ENCODE measurements around the gene PHF5A. TPM values are rescaled to one million over a fixed set of nuclear protein-coding genes. Genes with fewer than 3 reads are reported as not detected.

The PHF5A gene
- total and polyA plus RNA-seq, 2 donors from 2014 or later: 34.0 to 42.2 TPM

DNA sequence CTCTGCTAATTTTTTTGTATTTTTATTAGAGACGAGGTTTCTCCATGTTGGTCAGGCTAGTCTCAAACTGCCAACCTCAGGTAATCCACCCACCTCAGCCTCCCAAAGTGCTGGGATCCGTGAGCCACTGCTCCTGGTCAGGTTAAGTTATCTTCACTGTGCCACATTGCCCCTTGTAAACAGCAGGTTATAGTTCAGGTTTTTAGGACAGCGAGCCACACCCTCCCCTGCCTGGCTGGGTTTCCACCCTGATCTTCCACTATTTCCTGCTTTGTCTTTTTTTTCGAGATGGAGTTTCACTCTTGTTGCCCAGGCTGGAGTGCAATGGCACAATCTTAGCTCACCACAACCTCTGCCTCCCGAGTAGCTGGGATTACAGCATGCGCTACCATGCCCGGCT is 16.5 kb upstream of the PHF5A start:
- TF ChIP-seq, protein P1, sequence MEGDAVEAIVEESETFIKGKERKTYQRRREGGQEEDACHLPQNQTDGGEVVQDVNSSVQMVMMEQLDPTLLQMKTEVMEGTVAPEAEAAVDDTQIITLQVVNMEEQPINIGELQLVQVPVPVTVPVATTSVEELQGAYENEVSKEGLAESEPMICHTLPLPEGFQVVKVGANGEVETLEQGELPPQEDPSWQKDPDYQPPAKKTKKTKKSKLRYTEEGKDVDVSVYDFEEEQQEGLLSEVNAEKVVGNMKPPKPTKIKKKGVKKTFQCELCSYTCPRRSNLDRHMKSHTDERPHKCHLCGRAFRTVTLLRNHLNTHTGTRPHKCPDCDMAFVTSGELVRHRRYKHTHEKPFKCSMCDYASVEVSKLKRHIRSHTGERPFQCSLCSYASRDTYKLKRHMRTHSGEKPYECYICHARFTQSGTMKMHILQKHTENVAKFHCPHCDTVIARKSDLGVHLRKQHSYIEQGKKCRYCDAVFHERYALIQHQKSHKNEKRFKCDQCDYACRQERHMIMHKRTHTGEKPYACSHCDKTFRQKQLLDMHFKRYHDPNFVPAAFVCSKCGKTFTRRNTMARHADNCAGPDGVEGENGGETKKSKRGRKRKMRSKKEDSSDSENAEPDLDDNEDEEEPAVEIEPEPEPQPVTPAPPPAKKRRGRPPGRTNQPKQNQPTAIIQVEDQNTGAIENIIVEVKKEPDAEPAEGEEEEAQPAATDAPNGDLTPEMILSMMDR (IDR thresholded peaks at IDR 0.05; ENCODE audit: borderline replicate concordance, extremely low read depth, insufficient read depth): no peak
- no peak overlapping the region for H3K9ac ChIP-seq (ENCODE audit: low read length in 3 of 3)
- H3K27ac ChIP-seq (ENCODE audit: low read depth in 2 of 2, low read length in 2 of 2): no peak overlapping the region

DNA sequence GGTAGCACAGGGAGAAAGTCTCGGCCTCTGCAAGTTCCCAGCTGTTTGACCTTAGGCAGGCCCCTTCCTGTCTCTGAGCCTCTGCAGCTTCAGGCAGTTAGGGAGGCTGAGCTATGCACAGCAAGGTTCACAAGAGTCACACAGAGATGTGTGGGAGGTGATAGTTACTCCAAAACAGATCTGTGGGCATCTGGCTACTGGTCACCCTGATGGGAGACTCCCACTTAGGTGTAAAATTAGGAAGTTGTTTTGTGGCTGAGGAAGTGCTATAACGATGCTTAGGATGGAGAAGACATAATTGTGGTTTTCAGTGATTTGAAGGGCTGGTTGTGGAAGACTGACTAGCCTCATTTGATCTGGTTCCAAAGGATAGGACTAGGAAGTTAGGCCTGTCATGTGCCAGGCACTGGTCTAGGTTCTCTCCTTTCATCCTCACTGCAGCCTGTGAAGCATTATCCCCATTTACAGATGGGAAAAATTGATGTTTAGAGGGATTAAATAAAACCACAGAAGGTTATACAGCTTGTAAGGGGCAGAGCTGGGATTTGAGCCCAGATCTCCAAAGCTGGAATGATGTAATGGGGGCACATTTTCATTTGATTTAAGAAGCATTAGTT is 13.9 kb upstream of the PHF5A start:
- intact Hi-C loops (cut with DNase I): no loop called here
- H3K27ac ChIP-seq (ENCODE audit: low read depth in 2 of 2, low read length in 2 of 2): peak overlapping the region; percentile 39 to 66
- DNase-seq (no peak), FAIRE-seq (no peak)
- no peaks in the 10 kb centered on the region for H3K9me3 ChIP-seq (ENCODE audit: control insufficient read depth in 2 of 3, insufficient read depth in 1 of 3, low read length in 3 of 3)
- no peaks in the 10 kb centered on the region for H3K27me3 ChIP-seq (ENCODE audit: control insufficient read depth, insufficient read depth, low read length)
- peaks cover 0 to 6% (median 0%) of the 10 kb centered on the region in 3 donors for H3K36me3 ChIP-seq (ENCODE audit: control insufficient read depth in 2 of 3, insufficient read depth in 3 of 3, low read length in 3 of 3)
- TF ChIP-seq, protein P1 (IDR thresholded peaks at IDR 0.05; ENCODE audit: borderline replicate concordance, extremely low read depth, insufficient read depth): no peak
- H3K9ac ChIP-seq (ENCODE audit: low read length in 3 of 3): no peak overlapping the region
- H3K4me3 ChIP-seq (ENCODE audit: low read length in 3 of 3): no peak overlapping the region
- peaks cover 0 to 51% (median 49%) of the 10 kb centered on the region in 3 donors for H3K4me1 ChIP-seq (ENCODE audit: control insufficient read depth in 2 of 3, insufficient read depth in 2 of 3, low read depth in 1 of 3, low read length in 3 of 3)

More for the DNA sequence above, 16.5 kb upstream of the PHF5A start:
- FAIRE-seq (no peak), DNase-seq (peak in 1 of 5 donors; percentile 12)
- peaks cover 0 to 1% (median 0%) of the 10 kb centered on the region in 3 donors for H3K36me3 ChIP-seq (ENCODE audit: control insufficient read depth in 2 of 3, insufficient read depth in 3 of 3, low read length in 3 of 3)
- H3K9me3 ChIP-seq (ENCODE audit: control insufficient read depth in 2 of 3, insufficient read depth in 1 of 3, low read length in 3 of 3): no peaks in the 10 kb centered on the region
- no peak overlapping the region for H3K4me3 ChIP-seq (ENCODE audit: low read length in 3 of 3)
- intact Hi-C loops (cut with DNase I): no loop called here
- H3K27me3 ChIP-seq (ENCODE audit: control insufficient read depth, insufficient read depth, low read length): no peaks in the 10 kb centered on the region
- peaks cover 0 to 58% (median 45%) of the 10 kb centered on the region in 3 donors for H3K4me1 ChIP-seq (ENCODE audit: control insufficient read depth in 2 of 3, insufficient read depth in 2 of 3, low read depth in 1 of 3, low read length in 3 of 3)

DNA sequence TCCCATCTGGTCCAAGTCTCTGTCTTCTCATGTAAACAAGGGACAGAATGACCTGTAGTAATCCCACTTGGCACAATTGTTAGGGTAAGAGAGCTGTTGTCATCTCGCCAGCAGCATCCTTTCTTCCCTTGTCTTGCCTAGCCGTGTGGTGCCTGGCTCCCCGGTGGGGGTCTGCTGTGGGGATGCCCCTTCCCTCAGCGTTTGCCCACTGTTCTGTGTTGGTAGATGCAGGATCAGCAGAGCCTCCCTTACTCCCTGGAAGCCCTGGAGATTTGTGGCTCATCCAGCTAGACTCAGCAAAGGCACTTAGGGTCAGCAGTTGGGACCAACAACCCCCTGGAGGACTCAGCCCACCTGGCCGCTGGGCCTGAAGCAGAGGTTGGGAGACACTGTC is 13.4 kb upstream of the PHF5A start:
- H3K9ac ChIP-seq (ENCODE audit: low read length in 3 of 3): peak overlapping the region in 1 of 3 donors; percentile 0
- FAIRE-seq: no peak
- DNase-seq: no peak
- intact Hi-C loops (cut with DNase I): no loop called here
- no peaks in the 10 kb centered on the region for H3K27me3 ChIP-seq (ENCODE audit: control insufficient read depth, insufficient read depth, low read length)
- H3K36me3 ChIP-seq (ENCODE audit: control insufficient read depth in 2 of 3, insufficient read depth in 3 of 3, low read length in 3 of 3): peaks cover 0 to 6% (median 0%) of the 10 kb centered on the region in 3 donors
- H3K4me1 ChIP-seq (ENCODE audit: control insufficient read depth in 2 of 3, insufficient read depth in 2 of 3, low read depth in 1 of 3, low read length in 3 of 3): peaks cover 0 to 47% (median 45%) of the 10 kb centered on the region in 3 donors
- no peaks in the 10 kb centered on the region for H3K9me3 ChIP-seq (ENCODE audit: control insufficient read depth in 2 of 3, insufficient read depth in 1 of 3, low read length in 3 of 3)
- TF ChIP-seq, protein P1 (IDR thresholded peaks at IDR 0.05; ENCODE audit: borderline replicate concordance, extremely low read depth, insufficient read depth): no peak
- no peak overlapping the region for H3K4me3 ChIP-seq (ENCODE audit: low read length in 3 of 3)
- H3K27ac ChIP-seq (ENCODE audit: low read depth in 2 of 2, low read length in 2 of 2): peak overlapping the region; percentile 39 to 49

All from kidney (tissue), 14 donors.